Vagina (tissue), 2 donors: ENCODE results near the gene PIP5KL1. TPM values are rescaled to one million over a fixed set of nuclear protein-coding genes. Genes with fewer than 3 reads are reported as not detected.
A peak's percentile ranks its signal among the peaks of the same experiment; 100 is the strongest.

Experiments
- DNase-seq, 2 donors: peaks; one replicate each; pipeline ENCODE4 v3.0.0-alpha.2; 2017; ENCODE audit errors: extremely low spot score in 2 of 2
- H3K27ac ChIP-seq: fragments of 200-600 bp; sonication (generic); one replicate; pipeline ENCODE4 v1.5.1; 2019
- H3K27me3 ChIP-seq: fragments of 200-600 bp; sonication (generic); one replicate; pipeline ENCODE4 v1.5.1; 2019
- H3K36me3 ChIP-seq, 2 donors: fragments of 200-600 bp; sonication (generic); one replicate each; pipeline ENCODE4 v1.5.1; 2017 to 2019
- H3K4me1 ChIP-seq: fragments of 200-600 bp; sonication (generic); one replicate; pipeline ENCODE4 v1.5.1; 2019
- H3K4me3 ChIP-seq, 2 donors: fragments of 200-600 bp; sonication (generic); 1 replicate in 1 of 2; 2 replicates in 1 of 2; pipeline ENCODE4 v1.5.1; 2016 to 2019
- H3K9me3 ChIP-seq: fragments of 200-600 bp; sonication (generic); one replicate; pipeline ENCODE4 v1.5.1; 2019
- CTCF ChIP-seq, 3 experiments: fragments of 450-650 bp in 2 of 3; fragments of 200-600 bp in 1 of 3; sonication (generic) in 1 of 3; IDR thresholded peaks; one replicate each; pipeline ENCODE4 v1.5.1; 2017 to 2019; ENCODE audit warnings: antibody characterized with exemption in 3 of 3, mild to moderate bottlenecking in 2 of 3, moderate library complexity in 2 of 3
- POLR2A ChIP-seq, 2 donors: fragments of 450-650 bp; IDR thresholded peaks; one replicate each; pipeline ENCODE4 v1.6.1; 2017; ENCODE audit warnings: antibody characterized with exemption in 2 of 2, mild to moderate bottlenecking in 2 of 2, moderate library complexity in 2 of 2
- POLR2AphosphoS5 ChIP-seq, 2 donors: sonication (generic); formaldehyde crosslinking; IDR thresholded peaks; one replicate each; pipeline ENCODE4 v1.9.0; 2017; ENCODE audit warnings: antibody characterized with exemption in 2 of 2, mild to moderate bottlenecking in 2 of 2, low read depth in 1 of 2; ENCODE audit not compliant: insufficient read depth in 1 of 2
- intact Hi-C: fragments of 100-400 bp; cut with DNase I; formaldehyde crosslinking; loops from one replicate; pipeline ENCODE4 v1.15.1; 2023
- total RNA-seq: library from RNA; depleted of rRNA; stranded (reverse); fragments of >200 nt; gene quantifications from one replicate; pipeline ENCODE4 v1.2.3, GENCODE V29; 2016

PIP5KL1 gene
- total RNA-seq, 1 donor from 2014 or later: 10.3 TPM

- H3K4me1 ChIP-seq: peaks cover 63% of the 10 kb centered on the region
- TF ChIP-seq CTCF (IDR thresholded peaks at IDR 0.05) (no peak), POLR2A (IDR thresholded peaks at IDR 0.05) (no peak), POLR2AphosphoS5 (IDR thresholded peaks at IDR 0.05; ENCODE audit: insufficient read depth in 1 of 2, low read depth in 1 of 2) (no peak)
- H3K36me3 ChIP-seq: peaks cover 0 to 20% of the 10 kb centered on the region in 2 donors
- DNase-seq: no peak
- intact Hi-C loops: loop anchor here (5.0 kb wide), 1 partner anchor 137 kb away; the partner anchor contains the start of gene TOR2A
- no peaks in the 10 kb centered on the region for H3K27me3 ChIP-seq
- peak overlapping the region in 1 of 2 donors; percentile 15 for H3K4me3 ChIP-seq
- H3K9me3 ChIP-seq: no peaks in the 10 kb centered on the region
- peak overlapping the region; percentile 89 for H3K27ac ChIP-seq
These were observed 56.7 kb downstream of the PIP5KL1 start for GRCh38 chr9:127873886-127874285.

DNA sequence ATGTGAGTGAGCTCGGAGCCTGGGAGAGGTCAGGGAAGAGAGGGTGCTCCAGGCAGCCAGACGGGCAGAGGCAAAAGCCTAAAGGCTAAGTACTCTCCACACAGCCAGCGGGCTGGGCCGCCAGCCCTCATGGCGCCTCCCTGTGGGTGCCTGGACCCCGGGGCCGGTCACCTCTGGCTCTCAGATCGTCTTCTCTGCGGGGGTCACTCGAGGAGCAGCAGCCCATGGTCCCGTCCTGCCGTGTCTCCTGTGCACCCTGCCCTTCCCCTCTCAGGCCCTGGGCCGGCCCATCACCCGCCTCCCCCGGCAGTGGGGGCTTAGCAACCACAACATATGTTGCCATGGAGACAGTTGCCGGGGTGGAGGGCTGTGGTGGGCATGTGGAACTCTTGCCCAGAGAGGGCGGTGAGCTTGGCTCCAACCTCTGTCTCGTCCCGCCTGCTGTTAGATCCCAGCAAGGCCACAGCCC, 57.3 kb downstream of the PIP5KL1 start:
- Histone ChIP-seq H3K4me1 (peaks cover 56% of the 10 kb centered on the region), H3K36me3 (peaks cover 0 to 20% of the 10 kb centered on the region in 2 donors), H3K27ac (peak overlapping the region; percentile 89), H3K27me3 (no peaks in the 10 kb centered on the region), H3K4me3 (no peak overlapping the region), H3K9me3 (no peaks in the 10 kb centered on the region)
- TF ChIP-seq POLR2AphosphoS5 (IDR thresholded peaks at IDR 0.05; ENCODE audit: insufficient read depth in 1 of 2, low read depth in 1 of 2) (no peak), POLR2A (IDR thresholded peaks at IDR 0.05) (no peak), CTCF (IDR thresholded peaks at IDR 0.05) (no peak)
- intact Hi-C loops: loop anchor here (5.0 kb wide), 1 partner anchor 136 kb away; the partner anchor contains the start of gene TOR2A
- DNase-seq: no peak

GRCh38 chr9:127872369-127873222, 58.0 kb downstream of the PIP5KL1 start:
- intact Hi-C loops: loop anchor here (5.0 kb wide), 1 partner anchor 135 kb away; the partner anchor contains the start of gene TOR2A
- H3K4me3 ChIP-seq: no peak overlapping the region
- H3K4me1 ChIP-seq: peaks cover 50% of the 10 kb centered on the region
- peak overlapping the region; percentile 89 for H3K27ac ChIP-seq
- H3K36me3 ChIP-seq: peaks cover 0 to 21% of the 10 kb centered on the region in 2 donors
- no peaks in the 10 kb centered on the region for H3K9me3 ChIP-seq
- no peak for TF ChIP-seq CTCF (IDR thresholded peaks at IDR 0.05)
- TF ChIP-seq POLR2AphosphoS5 (IDR thresholded peaks at IDR 0.05; ENCODE audit: insufficient read depth in 1 of 2, low read depth in 1 of 2): no peak
- no peak for TF ChIP-seq POLR2A (IDR thresholded peaks at IDR 0.05)
- no peaks in the 10 kb centered on the region for H3K27me3 ChIP-seq
- DNase-seq: no peak

GRCh38 chr9:127871531-127871930, 59.0 kb downstream of the PIP5KL1 start:
- H3K4me3 ChIP-seq: no peak overlapping the region
- intact Hi-C loops: loop anchor here (5.0 kb wide), 1 partner anchor 134 kb away; the partner anchor contains the start of gene TOR2A

More at GRCh38 chr9:127871531-127871930, 59.0 kb downstream of the PIP5KL1 start:
- H3K36me3 ChIP-seq: peaks cover 0 to 23% of the 10 kb centered on the region in 2 donors
- no peaks in the 10 kb centered on the region for H3K9me3 ChIP-seq
- no peaks in the 10 kb centered on the region for H3K27me3 ChIP-seq
- DNase-seq: no peak
- no peak overlapping the region for H3K27ac ChIP-seq
- peaks cover 41% of the 10 kb centered on the region for H3K4me1 ChIP-seq
- TF ChIP-seq POLR2A (IDR thresholded peaks at IDR 0.05) (no peak), POLR2AphosphoS5 (IDR thresholded peaks at IDR 0.05; ENCODE audit: insufficient read depth in 1 of 2, low read depth in 1 of 2) (no peak), CTCF (IDR thresholded peaks at IDR 0.05) (no peak)
